ENCODE data around the gene CDK15.
"Not testable (repeated sequence)": the region's sequence is repeated elsewhere in the genome, so short reads cannot be mapped to it uniquely, and the experiment has no call there.

CDK15 gene

DNA sequence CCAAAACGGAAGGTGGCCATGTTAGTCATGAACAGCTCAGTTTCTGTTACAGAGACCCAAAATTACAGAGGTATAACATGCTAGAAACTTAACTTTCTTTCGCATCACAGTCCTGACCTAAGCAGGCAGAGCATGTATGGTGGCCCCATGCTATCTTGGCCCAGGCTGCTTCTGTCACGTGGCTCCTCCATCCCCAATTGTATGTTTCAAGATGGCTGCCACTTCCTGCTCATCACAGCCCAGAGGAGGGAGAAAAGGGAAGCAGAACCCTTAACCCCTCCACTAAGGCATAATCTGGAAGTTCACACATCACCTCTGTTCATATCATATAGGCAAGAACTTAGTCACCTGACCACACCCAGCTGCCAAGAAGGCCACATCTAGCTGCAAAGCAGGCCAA lies 28.7 kb downstream of the CDK15 start:
- Mint-ChIP-seq H3K27ac (no peak overlapping the region), H3K9me3 (no peaks in the 10 kb centered on the region), H3K36me3 (no peaks in the 10 kb centered on the region), H3K4me1 (no peaks in the 10 kb centered on the region), H3K4me3 (no peak overlapping the region)
- ATAC-seq, result peak; percentile 31
- no peak for DNase-seq (ENCODE audit: low spot score in 2 of 2)

DNA sequence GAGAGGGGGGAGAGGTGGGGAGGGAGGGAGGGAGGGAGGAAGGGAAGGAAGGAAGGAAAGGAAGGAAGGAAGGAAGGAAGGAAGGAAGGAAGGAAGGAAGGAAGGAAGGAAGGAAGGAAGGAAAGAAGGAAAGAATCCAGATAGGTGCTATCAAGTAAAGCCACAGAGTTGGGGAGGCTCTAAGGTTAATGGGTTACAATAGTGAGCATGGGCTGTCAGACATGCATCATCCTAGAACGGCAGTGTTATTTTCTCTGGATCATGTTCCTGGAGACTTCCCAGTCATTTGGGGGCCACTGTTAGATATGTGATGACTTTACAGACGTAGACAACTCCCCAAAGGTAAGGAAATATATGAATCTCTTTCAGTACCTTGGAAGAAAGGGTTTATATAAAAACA lies 31.1 kb downstream of the CDK15 start:
- H3K27ac Mint-ChIP-seq, result no peak overlapping the region

DNA sequence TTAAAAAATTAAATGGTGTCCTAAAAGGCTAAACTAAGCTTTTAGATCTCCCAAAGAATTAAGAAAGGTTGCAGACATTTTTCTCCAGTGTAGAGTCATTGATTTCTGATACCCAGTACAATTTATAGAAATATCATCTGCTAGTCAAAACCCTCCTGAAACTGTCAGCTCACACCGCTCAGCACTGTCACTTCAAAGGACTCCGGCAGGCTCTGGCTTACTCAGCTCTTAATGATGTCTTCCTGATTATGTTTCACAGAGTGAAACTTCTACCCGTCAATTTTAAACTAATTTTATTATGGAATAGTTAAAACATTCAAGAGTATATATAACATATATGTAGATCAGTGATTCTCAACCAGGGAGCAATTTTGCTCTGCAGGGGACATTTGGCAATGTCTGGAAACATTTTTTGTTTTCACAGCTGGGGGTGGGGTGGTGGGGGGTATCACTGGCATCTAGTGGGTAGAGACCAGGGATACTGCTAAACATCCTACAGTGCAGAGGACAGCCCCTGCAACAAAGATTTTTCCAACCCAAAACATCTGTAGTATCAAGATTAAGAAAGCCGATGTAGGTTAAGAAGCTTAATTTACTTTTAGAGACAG lies 31.6 kb downstream of the CDK15 start:
- DNase-seq (ENCODE audit: low spot score in 2 of 2), result no peak
- no peaks in the 10 kb centered on the region for H3K36me3 Mint-ChIP-seq
- no peak overlapping the region for H3K4me3 Mint-ChIP-seq
- no peak overlapping the region for H3K27ac Mint-ChIP-seq
- H3K9me3 Mint-ChIP-seq, result peaks cover 4% of the 10 kb centered on the region
- H3K4me1 Mint-ChIP-seq, result no peaks in the 10 kb centered on the region
- ATAC-seq, result peak; percentile 65

More for the DNA sequence above, 31.1 kb downstream of the CDK15 start:
- no peak for ATAC-seq
- no peak overlapping the region for H3K4me3 Mint-ChIP-seq
- peaks cover 4% of the 10 kb centered on the region for H3K9me3 Mint-ChIP-seq
- H3K4me1 Mint-ChIP-seq, result no peaks in the 10 kb centered on the region
- H3K36me3 Mint-ChIP-seq, result no peaks in the 10 kb centered on the region
- no peak for DNase-seq (ENCODE audit: low spot score in 2 of 2)

GRCh38 chr2:201839727-201840126 lies 33.4 kb downstream of the CDK15 start:
- Mint-ChIP-seq H3K4me1 (no peaks in the 10 kb centered on the region), H3K9me3 (peaks cover 4% of the 10 kb centered on the region), H3K4me3 (no peak overlapping the region), H3K27ac (no peak overlapping the region), H3K36me3 (no peaks in the 10 kb centered on the region)
- no peak for ATAC-seq
- DNase-seq (ENCODE audit: low spot score in 2 of 2), result no peak

GRCh38 chr2:201840726-201841125 lies 34.4 kb downstream of the CDK15 start:
- no peaks in the 10 kb centered on the region for H3K4me1 Mint-ChIP-seq
- DNase-seq (ENCODE audit: low spot score in 2 of 2) (no peak), ATAC-seq (no peak)
- no peak overlapping the region for H3K27ac Mint-ChIP-seq
- H3K4me3 Mint-ChIP-seq, result no peak overlapping the region
- H3K36me3 Mint-ChIP-seq, result no peaks in the 10 kb centered on the region
- H3K9me3 Mint-ChIP-seq, result peaks cover 4% of the 10 kb centered on the region

DNA sequence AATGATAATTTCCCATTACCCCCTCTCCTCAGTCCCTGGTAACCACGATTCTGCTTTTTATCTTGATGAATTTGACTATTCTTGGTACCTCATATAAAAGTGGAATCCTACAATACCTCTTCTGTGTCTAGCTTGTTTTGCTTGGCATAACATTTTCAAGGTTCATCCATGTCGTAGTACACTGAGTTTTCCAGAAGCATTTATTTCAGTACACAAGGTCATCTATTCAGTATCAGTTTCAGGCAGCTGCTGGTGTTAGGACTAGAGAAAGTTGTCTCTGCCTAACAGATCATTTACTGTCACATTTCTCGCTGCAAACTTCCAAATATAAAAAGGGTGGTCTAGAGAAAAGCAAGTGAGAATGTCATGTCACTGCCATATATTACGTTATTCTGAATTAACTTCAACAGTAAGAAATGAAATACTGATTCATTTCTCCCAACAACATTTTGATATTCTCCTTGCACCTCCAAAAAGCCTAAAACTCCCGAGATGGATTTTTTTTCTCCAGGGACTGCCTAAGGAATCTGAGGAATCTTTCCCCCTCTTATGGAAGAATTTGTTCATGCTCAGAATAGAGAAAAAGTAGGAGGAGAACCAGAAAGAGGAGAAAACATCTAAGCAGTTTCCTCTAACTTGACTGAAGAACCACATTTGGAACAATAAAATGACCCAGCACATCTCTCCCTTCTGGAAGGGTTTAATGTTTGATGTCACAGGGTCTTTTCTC lies 36.0 kb downstream of the CDK15 start:
- Mint-ChIP-seq H3K27ac (no peak overlapping the region), H3K36me3 (no peaks in the 10 kb centered on the region), H3K9me3 (peaks cover 4% of the 10 kb centered on the region), H3K4me1 (no peaks in the 10 kb centered on the region), H3K4me3 (no peak overlapping the region)
- DNase-seq (ENCODE audit: low spot score in 2 of 2) (no peak), ATAC-seq (no peak)

DNA sequence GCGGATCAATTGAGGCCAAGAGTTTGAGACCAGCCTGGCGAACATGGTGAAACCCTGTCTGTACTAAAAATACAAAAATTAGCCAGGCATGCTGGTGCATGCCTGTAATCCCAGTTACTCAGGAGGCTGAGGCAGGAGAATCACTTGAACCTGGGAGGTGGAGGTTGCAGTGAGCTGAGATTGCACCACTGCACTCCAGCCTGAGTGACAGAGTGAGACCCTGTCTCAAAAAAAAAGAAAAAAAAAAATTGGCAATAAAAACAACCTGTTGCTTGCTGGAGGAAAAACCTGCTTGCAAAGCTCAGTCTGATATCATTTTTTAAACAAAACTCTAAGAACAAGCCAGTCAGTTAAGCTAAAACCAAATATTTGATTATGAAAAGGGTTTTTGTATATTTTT lies 38.6 kb downstream of the CDK15 start:
- not testable (repeated sequence) for DNase-seq (ENCODE audit: low spot score in 2 of 2); H3K27ac Mint-ChIP-seq; H3K36me3 Mint-ChIP-seq; H3K4me1 Mint-ChIP-seq; H3K4me3 Mint-ChIP-seq; H3K9me3 Mint-ChIP-seq; ATAC-seq

- no peak for DNase-seq (ENCODE audit: low spot score in 2 of 2)
- H3K4me1 Mint-ChIP-seq, result no peaks in the 10 kb centered on the region
- H3K9me3 Mint-ChIP-seq, result no peaks in the 10 kb centered on the region
- no peaks in the 10 kb centered on the region for H3K36me3 Mint-ChIP-seq
- no peak for ATAC-seq
- H3K27ac Mint-ChIP-seq, result no peak overlapping the region
- H3K4me3 Mint-ChIP-seq, result no peak overlapping the region
Observed at GRCh38 chr2:201847481-201847880, 41.1 kb downstream of the CDK15 start.

DNA sequence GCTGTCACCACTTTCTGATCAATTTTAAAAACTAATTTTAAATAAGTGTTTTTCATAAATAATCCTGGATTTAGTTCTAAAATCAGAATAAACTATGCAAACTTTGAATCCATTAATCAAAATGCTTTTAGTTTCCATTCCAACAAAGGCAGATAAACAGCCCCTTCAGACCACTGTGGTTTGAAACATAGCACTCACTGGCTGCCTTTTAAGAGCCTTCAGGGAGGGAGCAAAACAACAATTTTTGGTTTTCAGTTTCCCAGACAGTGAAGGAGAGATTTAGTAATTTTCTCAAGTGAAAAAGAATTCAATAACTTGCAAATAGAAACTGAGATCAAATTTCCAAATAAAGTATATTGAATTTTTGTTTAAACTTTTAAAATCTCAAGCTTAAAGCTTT lies 46.1 kb downstream of the CDK15 start:
- no peaks in the 10 kb centered on the region for H3K36me3 Mint-ChIP-seq
- DNase-seq (ENCODE audit: low spot score in 2 of 2) (no peak), ATAC-seq (no peak)
- H3K4me1 Mint-ChIP-seq, result no peaks in the 10 kb centered on the region
- H3K9me3 Mint-ChIP-seq, result no peaks in the 10 kb centered on the region
- no peak overlapping the region for H3K27ac Mint-ChIP-seq
- no peak overlapping the region for H3K4me3 Mint-ChIP-seq

DNA sequence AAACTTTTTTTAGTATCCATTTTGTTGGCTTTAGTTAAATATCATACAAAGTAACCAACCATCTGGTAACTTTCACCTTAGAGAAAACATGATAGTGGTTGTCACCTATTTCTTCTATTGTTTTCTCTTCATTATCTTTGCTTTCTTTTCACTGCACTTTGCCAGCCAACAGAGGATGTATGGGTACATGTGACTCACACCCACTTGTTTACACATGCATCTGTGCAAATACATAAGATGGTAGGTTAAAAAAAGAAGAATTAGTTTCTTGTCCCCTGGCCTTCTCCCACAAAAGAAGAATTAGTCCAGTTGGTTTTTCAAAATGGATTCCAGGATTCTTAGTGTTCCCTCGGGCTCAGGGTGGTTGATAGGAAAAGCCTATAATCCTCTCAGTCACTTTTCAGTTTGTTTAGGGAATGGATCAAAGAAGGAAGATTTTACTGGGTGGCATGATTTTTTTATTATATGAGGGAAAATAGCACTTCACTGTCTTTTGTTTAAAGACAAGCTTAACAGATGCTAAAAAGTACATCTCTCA lies 46.6 kb downstream of the CDK15 start:
- DNase-seq (ENCODE audit: low spot score in 2 of 2) (no peak), ATAC-seq (no peak)
- Mint-ChIP-seq H3K36me3 (no peaks in the 10 kb centered on the region), H3K4me3 (no peak overlapping the region), H3K9me3 (no peaks in the 10 kb centered on the region), H3K4me1 (no peaks in the 10 kb centered on the region), H3K27ac (no peak overlapping the region)

- no peak for ATAC-seq
- Mint-ChIP-seq H3K27ac (no peak overlapping the region), H3K36me3 (no peaks in the 10 kb centered on the region), H3K9me3 (no peaks in the 10 kb centered on the region), H3K4me3 (no peak overlapping the region), H3K4me1 (peaks cover 6% of the 10 kb centered on the region)
- no peak for DNase-seq (ENCODE audit: low spot score in 2 of 2)
Observed at GRCh38 chr2:201854221-201854801, 48.0 kb downstream of the CDK15 start.

- H3K36me3 Mint-ChIP-seq, result no peaks in the 10 kb centered on the region
- DNase-seq (ENCODE audit: low spot score in 2 of 2), result no peak
- no peak overlapping the region for H3K4me3 Mint-ChIP-seq
- H3K27ac Mint-ChIP-seq, result no peak overlapping the region
- ATAC-seq, result peak; percentile 32
- peaks cover 6% of the 10 kb centered on the region for H3K4me1 Mint-ChIP-seq
- no peaks in the 10 kb centered on the region for H3K9me3 Mint-ChIP-seq
Observed at GRCh38 chr2:201854841-201855240, 48.5 kb downstream of the CDK15 start.

DNA sequence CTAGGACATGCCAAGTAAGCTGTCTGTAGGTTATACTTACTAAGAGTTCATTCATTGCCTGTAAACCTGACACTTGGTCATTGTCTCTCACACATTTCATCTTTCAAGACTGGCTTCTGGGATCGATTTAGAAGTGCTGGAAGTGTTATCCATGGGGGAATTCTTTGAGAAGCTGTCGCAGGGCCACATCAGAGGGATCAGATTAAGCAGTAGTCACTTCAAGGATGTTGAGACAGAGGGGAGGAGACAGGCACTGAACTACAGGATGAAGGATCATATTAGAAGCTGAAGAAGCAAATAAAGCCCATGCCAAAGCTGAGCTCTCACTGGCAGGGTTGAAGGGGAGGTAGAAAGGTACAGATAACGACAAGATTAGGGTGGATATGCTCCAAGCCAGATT lies 49.0 kb downstream of the CDK15 start:
- ATAC-seq, result no peak
- Mint-ChIP-seq H3K4me3 (no peak overlapping the region), H3K36me3 (no peaks in the 10 kb centered on the region), H3K4me1 (peaks cover 7% of the 10 kb centered on the region), H3K9me3 (no peaks in the 10 kb centered on the region), H3K27ac (no peak overlapping the region)
- DNase-seq (ENCODE audit: low spot score in 2 of 2), result no peak

DNA sequence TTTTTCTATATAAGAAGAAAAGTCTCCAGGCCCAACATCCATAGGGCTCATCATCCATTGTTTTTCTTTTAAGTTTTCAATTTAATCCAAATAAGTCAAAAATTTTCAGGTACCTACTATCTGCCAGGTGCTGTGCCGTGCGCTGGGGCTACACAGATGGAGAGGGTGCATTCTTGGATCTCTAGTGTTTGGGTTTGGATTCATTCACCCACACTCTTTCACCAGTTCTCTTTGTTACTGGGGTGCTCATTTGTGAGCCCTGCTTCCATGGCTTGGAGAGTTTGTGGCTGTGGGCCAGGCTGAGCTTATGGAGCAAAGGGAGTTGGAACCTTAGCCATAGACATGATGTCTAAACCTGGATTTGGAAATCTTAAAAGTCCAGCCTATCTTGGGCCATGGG lies 51.0 kb downstream of the CDK15 start:
- H3K36me3 Mint-ChIP-seq, result no peaks in the 10 kb centered on the region
- no peak overlapping the region for H3K4me3 Mint-ChIP-seq
- no peak for ATAC-seq
- H3K9me3 Mint-ChIP-seq, result no peaks in the 10 kb centered on the region
- DNase-seq (ENCODE audit: low spot score in 2 of 2), result no peak
- H3K27ac Mint-ChIP-seq, result no peak overlapping the region
- peaks cover 13% of the 10 kb centered on the region for H3K4me1 Mint-ChIP-seq

- no peaks in the 10 kb centered on the region for H3K36me3 Mint-ChIP-seq
- DNase-seq (ENCODE audit: low spot score in 2 of 2) (no peak), ATAC-seq (peak; percentile 71)
- H3K4me1 Mint-ChIP-seq, result peaks cover 13% of the 10 kb centered on the region
- no peak overlapping the region for H3K4me3 Mint-ChIP-seq
- H3K9me3 Mint-ChIP-seq, result no peaks in the 10 kb centered on the region
- peak overlapping the region; percentile 21 for H3K27ac Mint-ChIP-seq
Observed at GRCh38 chr2:201858281-201859184, 52.2 kb downstream of the CDK15 start.
